ENCODE measurements around the gene ING2.
"Not testable (repeated sequence)": the region's sequence is repeated elsewhere in the genome, so short reads cannot be mapped to it uniquely, and the experiment has no call there.

Gene ING2

DNA sequence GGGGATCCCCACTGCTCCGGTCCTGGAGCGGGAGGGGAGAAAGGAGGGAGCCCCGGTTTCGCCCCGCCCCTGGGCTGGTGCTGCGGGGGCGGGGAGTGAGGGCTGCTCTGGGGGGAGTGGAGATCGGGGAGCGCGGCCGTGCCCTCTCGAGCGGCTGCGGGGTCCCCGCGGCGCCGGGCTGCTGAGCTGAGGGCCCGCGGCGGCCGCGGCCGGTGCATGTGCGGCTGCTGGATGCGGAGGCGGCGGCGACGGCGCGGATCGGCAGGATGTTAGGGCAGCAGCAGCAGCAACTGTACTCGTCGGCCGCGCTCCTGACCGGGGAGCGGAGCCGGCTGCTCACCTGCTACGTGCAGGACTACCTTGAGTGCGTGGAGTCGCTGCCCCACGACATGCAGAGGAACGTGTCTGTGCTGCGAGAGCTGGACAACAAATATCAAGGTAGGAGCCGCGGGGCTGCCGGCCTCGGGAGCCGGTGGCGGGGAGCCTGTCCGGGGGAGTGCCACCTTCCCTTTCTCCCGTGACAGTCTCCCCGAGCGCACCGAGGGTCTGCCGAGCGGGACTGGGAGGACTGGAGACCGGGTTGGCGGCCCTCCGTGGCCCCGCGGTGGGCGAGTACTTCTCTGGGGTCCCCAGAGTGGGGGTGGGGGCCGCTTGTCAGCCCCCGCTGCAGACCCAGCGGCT is at the start of gene ING2:
TSS of gene ING2 (plus strand) at position 129 of the 681 bp plus-strand sequence. CDS start at position 267, 138 bp downstream.
- peak in 4 of 6 experiments; percentile 60 to 93 (median 89) for DNase-seq

GRCh38 chr4:183455431-183456195 is 49.2 kb upstream of the ING2 start:
- DNase-seq, result no peak

- no peak for DNase-seq
Measured at GRCh38 chr4:183458005-183458404, 46.9 kb upstream of the ING2 start.

GRCh38 chr4:183463903-183464619 is 40.8 kb upstream of the ING2 start:
- not testable (repeated sequence) for DNase-seq

DNA sequence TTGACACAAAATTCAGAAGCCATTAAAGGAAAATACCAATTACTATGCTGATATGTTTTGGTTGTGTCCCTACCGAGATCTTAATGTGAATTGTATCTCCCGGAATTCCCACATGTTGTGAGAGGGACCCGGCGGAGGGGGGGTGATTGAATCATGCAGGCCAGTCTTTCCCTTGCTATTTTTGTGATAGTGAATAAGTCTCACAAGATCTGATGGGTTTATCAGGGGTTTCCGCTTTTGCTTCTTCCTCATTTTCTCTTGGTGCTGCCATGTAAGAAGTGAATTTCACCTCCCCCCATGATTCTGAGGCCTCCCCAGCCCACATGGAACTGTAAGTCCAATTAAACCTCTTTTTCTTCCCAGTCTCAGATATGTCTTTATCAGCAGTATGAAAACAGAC is 39.0 kb upstream of the ING2 start:
- DNase-seq, result not testable (repeated sequence)

DNA sequence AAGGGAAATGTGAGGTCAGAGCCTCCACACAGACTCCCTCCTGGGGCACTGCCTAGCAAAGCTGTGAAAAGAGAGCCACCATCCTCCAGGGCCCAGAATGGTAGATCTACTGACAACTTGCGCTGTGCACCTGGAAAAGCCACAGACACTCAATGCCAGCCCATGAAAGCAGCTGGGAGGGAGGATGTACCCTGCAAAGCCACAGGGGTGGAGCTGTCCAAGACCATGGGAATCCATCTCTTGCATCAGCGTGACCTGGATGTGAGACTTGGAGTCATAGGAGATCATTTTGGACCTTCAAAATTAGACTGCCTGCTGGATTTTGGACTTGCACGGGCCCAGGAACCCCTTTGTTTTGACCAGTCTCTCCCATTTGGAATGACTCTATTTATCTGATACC is 37.6 kb upstream of the ING2 start:
- no peak for DNase-seq

DNA sequence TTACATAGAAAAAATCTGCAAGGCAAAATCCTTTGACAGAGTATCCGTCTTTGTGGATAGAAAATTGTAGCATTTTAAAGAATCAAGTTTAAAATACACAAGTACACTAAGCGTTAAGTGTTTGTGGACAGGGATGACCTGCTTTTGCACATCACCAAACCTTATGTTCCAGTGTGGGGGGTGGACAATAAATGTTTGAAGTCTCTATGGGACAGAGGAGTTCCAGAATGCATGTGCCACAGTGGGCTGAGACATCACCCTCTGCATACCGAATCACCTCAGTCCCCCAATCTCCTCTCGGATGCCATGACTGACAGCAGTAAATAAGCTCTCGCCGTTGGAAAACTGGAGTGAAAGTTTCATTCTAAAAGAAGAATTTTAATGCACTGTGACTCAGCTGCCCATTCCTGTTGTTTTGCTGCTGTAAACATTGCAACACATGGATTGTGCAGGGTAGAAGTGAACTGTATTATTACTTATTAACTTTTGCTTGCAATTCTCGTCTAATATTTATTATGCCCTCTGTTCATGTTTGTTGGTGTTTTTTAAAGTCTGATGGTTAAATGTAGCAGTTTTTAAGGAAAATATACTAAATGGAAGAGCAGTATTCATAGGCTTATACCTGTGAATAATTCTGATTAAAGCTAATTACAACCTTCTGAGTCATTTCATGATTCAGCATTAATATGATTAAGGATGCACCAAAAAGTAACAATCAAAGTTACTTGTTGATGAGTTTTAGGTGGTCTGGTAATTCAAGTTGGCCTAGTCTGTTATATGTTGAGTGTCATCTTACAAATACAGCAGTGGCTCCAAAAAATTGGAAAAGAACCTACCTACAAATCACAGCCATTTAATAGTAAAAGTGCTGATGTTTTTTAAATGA is 36.4 kb upstream of the ING2 start:
- DNase-seq, result no peak

- no peak for DNase-seq
Measured at GRCh38 chr4:183469285-183469684, 35.6 kb upstream of the ING2 start.

DNA sequence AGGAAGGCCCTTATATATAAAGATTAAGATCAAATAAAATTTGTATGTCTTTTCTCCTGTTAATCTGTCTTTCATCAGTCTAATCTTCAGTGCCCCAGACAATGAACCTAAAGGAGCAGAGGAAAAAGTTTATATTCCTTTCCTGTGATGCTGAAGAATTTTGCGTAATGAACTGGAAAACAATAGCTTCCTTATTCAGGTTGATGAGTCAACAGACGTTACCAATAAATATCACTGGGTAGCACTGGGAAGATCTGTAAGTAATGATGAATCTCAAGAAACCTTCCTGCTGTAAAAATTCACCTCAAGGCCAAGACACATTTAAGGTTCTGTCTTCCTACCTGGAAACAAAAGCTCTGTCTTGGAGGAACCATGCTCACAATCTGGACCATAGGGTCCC is 34.9 kb upstream of the ING2 start:
- no peak for DNase-seq

DNA sequence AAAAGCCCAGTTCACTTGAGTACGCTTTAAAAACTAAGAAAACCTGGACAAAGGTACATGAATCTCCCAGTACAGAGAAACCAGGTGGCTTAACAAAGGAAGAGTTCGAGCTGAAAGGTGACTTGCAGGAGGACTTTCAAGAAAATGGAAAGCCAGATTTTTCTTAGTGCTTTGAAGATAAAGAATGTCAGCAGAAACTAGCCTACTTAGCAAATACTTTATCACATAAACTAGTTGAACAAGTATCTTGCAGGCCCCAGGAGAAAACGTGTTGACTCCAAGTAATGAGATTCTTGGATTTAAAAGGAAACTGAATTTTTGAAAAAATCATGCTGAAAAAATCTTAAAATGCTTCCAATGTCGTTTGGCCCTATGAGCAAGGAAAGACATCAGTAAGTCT is 34.0 kb upstream of the ING2 start:
- DNase-seq, result no peak

DNA sequence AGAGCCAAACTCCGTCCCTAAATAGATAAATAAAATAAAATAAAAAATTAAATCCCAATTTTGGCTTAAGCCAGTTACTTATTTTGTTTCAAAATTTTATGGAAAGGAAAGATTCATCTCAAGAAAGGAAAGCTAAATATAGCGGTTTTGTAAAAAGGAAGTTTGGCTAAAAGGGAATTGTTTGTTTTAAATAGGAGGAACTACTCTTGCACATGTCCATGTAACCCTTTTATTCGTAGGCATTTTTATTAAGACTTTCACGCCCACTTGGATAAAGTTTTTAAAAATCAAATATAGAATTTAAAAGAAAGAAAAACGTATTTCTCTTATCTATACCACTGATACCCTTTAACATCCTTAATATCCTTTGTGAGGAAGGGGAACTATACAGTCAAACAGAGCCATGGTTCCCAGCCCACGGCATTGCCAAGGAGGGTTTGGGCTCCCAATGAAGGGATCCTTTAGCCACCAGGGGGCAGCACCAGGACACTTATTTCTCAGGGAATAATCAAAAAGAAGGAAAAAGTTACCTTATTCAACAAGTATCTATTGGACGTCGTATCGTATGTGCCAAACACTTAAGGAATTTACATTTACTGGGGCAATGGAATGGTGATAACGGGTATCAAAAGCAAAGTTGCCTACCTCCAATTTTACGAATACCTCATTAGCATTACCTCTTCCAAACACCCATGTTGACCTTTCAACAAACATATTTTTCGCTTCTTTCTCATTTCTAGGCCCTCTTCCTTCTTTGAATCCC is 32.7 kb upstream of the ING2 start:
- peak; percentile 53 to 82 (median 73) for DNase-seq

DNA sequence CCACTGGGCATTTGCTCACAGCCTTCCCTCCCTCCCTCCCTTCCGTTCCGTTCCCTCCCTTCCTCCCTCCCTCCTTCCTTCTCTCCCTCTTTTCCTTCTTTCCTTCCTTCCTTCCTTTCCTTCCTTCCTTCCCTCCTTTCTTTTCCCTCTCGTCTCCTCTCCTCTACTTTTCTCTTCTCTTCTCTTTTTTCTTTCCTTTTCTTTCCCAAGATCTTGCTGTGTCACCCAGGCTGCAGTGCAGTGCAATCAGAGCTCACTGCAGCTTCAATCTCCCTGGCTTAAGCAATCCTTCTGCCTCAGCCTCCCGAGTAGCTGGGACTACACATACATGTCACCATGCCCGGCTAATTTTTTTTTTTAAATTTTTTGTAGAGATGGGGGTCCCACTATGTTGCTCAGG is 26.7 kb upstream of the ING2 start:
- no peak for DNase-seq

DNA sequence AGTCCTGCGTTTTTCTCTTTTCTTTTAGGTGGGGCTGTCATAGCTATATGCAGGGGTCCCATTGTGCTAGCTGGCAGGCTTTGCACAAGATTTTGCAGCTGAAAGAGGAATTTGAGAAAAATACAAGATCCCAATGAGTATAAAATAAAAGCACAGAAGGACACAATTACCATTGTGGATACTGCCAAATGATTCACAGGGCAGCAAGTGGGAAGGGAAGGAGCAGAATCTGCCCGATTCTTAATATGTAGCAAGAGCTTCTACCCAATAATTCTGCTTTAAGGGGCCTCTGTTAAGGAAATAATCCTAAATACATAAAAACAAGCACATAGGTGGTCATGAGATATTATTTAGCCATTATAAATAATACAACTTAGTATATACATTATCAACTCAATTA is 25.9 kb upstream of the ING2 start:
- DNase-seq, result no peak

- DNase-seq, result not testable (repeated sequence)
Measured at GRCh38 chr4:183482515-183483095, 22.3 kb upstream of the ING2 start.

- DNase-seq, result no peak
Measured at GRCh38 chr4:183483997-183484396, 20.9 kb upstream of the ING2 start.

DNA sequence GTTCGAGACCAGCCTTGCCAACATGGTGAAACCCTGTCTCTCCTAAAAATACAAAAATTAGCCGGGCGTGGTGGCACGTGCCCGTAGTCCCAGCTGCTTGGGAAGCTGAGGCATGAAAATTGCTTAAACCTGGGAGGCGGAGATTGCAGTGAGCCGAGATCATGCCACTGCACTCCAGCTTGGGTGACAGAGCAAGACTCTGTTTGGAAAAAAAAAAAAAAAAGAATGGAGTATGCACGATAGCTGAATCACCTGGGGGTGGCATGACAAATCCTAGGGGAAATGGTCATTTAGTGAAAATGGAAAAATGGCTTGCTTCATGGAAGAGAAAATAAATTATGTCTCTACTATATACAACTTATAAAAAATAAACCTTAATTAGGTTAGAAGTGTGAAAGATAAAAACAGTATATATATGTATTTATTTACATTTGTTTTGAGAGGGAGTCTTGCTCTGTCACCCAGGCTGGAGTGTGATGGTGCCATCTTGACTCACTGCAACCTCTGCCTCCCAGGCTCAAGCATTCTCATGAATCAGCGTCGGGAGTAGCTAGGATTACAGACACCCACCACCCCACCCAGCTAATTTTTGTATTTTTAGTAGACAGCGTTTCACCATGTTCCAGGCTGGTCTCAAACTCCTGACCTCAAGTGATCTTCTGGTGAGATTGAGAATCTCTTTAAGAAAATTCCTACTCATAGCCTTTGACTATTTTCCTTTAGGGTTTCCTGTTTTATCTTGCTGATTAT is 19.3 kb upstream of the ING2 start:
- no peak for DNase-seq

- DNase-seq, result no peak
Measured at GRCh38 chr4:183492791-183493222, 12.1 kb upstream of the ING2 start.

GRCh38 chr4:183493246-183493645 is 11.6 kb upstream of the ING2 start:
- no peak for DNase-seq

- no peak for DNase-seq
Measured at GRCh38 chr4:183495184-183495583, 9.7 kb upstream of the ING2 start.

DNA sequence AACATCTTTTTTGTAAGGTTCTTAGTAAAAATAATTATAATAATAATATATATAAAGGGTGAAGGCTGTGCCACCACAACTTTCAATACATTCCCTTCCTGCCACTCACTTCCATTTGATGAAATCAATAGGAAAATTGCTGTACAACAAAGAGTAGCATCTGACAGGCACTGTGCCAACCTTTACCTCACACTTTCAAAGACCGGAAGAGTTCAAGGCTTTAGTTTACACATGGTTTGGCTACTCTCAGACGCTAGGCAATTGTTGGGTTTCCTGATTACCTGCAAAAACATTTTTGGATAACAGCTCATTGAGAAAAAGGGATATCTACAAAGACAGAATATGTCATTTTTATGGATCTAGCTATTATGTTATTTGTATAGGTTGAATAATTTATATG is 5.5 kb upstream of the ING2 start:
- DNase-seq, result peak in 2 of 6 experiments; percentile 4 to 21

GRCh38 chr4:183499801-183500200 is 5.1 kb upstream of the ING2 start:
- DNase-seq, result no peak
